HG02943 (cell line): ENCODE measurements around the gene IBA57.
A peak's percentile ranks its signal among the peaks of the same experiment; 100 is the strongest.

Experiments
- ATAC-seq: cut with Tn5 transposase; IDR thresholded peaks from one replicate; pipeline ENCODE4 v1.9.1; 2021; ENCODE audit warnings: mild to moderate bottlenecking, low read depth, moderate library complexity; ENCODE audit not compliant: unreplicated experiment

IBA57 gene

GRCh38 chr1:228165372-228166169 is at the start of gene IBA57:
TSS of gene IBA57 (plus strand) at chr1:228165804. CDS start at chr1:228165817, 13 bp downstream.
- ATAC-seq = peak; percentile 79

- ATAC-seq = no peak
Observed at GRCh38 chr1:228117335-228117734, 48.3 kb upstream of the IBA57 start.

GRCh38 chr1:228118040-228118439 is 47.6 kb upstream of the IBA57 start:
- no peak for ATAC-seq

GRCh38 chr1:228120351-228120750 is 45.3 kb upstream of the IBA57 start:
- ATAC-seq = no peak

- ATAC-seq = no peak
Observed at GRCh38 chr1:228120857-228121489, 44.6 kb upstream of the IBA57 start.

GRCh38 chr1:228122921-228123441 is 42.6 kb upstream of the IBA57 start:
- ATAC-seq = no peak

GRCh38 chr1:228123505-228123904 is 42.1 kb upstream of the IBA57 start:
- no peak for ATAC-seq

- no peak for ATAC-seq
Observed at GRCh38 chr1:228125185-228125584, 40.4 kb upstream of the IBA57 start.

GRCh38 chr1:228131766-228132165 is 33.8 kb upstream of the IBA57 start:
- no peak for ATAC-seq

GRCh38 chr1:228134591-228134990 is 31.0 kb upstream of the IBA57 start:
- ATAC-seq = no peak

GRCh38 chr1:228136901-228137300 is 28.7 kb upstream of the IBA57 start:
- ATAC-seq = no peak

- ATAC-seq = no peak
Observed at GRCh38 chr1:228139406-228139930, 26.1 kb upstream of the IBA57 start.

- ATAC-seq = peak; percentile 90
Observed at GRCh38 chr1:228139931-228140723, 25.5 kb upstream of the IBA57 start, which contains the start of gene GUK1. TSS of gene GUK1 (plus strand) at chr1:228140279. CDS start at chr1:228140303, 24 bp downstream.

GRCh38 chr1:228140724-228141225 is 24.8 kb upstream of the IBA57 start:
- no peak for ATAC-seq

GRCh38 chr1:228141226-228142044 is 24.2 kb upstream of the IBA57 start:
- no peak for ATAC-seq

GRCh38 chr1:228142155-228142691 is 23.4 kb upstream of the IBA57 start:
- no peak for ATAC-seq

GRCh38 chr1:228142701-228143136 is 22.9 kb upstream of the IBA57 start:
- ATAC-seq = no peak

GRCh38 chr1:228143480-228144192 is 22.0 kb upstream of the IBA57 start:
- no peak for ATAC-seq
